ENCODE data around the gene LGI4. TPM values are rescaled to one million over a fixed set of nuclear protein-coding genes. Genes with fewer than 3 reads are reported as not detected.

Gene LGI4
- total RNA-seq, 1 experiment from 2014 or later = not detected

DNA sequence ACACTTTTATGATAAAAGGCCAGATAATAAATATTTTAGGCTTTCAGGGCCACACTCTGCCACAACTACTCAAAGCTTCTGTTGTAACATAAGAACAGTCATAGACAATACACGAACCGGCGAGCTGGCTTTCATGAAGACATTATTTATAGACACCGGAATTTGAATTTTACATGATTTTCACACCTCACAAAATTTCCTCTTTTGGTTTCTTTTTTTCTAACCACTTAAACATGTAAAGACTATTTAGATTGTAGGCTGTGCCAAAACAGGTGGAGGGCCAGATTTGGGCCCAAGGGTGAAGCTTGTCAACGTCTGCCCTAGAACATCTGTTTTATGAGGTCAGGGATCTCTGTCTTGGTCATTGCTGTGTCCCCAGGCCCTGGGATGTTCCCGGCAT is 48.9 kb downstream of the LGI4 start:
- DNase-seq (ENCODE audit: low read depth) = no peak

DNA sequence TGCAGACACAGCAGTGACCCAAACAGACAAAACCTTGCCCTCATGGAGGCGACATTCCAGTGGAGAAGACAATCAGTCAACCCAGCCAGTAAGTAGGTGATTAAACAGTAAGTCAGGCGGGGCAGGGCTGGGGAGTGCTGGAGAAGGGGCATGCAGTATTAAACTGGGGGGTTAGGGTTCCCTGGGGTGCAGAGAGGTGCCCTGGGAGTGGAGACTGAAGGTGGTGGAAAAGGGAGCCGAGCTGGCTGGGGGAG is 50.4 kb downstream of the LGI4 start:
- DNase-seq (ENCODE audit: low read depth) = no peak

DNA sequence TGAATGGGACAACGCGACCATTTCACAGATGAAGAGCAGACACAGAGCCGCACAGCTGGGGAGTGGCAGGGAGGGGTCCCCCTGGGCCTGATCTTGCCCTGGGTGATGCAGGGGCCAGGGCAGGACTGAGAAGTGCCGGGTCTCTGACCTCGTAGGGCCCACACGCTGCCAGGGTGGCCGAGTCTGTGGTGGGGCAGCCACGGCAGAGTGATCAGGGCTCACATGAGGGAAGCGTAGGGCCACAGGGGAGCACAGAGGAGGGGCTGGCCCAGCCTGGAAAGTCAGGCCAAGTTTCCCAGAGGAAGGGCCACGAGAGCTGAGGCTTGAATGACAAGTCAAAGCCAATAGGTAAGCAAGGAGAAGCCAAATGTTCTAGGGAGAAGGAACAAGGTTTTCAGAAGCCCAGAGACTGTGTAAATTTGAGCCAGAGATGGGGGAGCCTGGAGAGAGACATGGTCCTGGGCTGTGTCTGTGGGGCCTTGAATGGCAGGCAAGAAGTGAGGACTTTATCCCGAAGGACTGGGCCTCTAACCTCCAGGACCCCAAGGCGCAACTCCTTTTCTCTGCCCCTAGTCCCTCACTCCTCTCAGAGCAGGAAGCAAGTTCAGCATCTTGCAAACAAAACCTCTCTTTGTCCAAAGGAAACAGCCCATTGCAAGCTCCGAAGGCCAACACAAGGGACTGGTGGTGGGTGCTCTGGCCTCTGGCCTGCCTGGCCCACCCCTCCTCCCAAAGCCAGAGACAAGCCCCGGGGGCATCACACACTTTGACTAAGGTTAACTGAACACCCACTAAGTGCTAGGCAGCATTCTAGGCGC is 51.0 kb downstream of the LGI4 start:
- no peak for DNase-seq (ENCODE audit: low read depth)

DNA sequence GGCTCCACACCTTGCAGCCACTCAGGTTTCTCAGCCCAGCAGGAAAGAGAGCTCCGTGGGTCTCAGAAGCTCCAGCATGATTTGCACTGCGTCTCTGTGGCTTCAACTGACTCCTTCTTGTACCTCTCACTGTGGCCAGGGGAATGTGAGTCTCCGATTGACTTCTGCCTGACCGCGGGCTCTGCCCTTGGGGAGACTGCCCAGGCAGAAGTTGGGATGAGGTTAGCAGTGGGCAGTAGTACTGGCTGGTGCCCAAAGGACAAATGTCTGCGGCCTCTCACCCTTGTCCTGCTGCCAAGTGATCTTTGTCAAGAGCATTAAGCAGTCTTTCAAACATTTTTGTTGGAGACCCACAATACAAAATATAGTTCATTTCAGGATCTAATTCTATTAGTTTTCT is 53.7 kb downstream of the LGI4 start:
- DNase-seq (ENCODE audit: low read depth) = no peak

DNA sequence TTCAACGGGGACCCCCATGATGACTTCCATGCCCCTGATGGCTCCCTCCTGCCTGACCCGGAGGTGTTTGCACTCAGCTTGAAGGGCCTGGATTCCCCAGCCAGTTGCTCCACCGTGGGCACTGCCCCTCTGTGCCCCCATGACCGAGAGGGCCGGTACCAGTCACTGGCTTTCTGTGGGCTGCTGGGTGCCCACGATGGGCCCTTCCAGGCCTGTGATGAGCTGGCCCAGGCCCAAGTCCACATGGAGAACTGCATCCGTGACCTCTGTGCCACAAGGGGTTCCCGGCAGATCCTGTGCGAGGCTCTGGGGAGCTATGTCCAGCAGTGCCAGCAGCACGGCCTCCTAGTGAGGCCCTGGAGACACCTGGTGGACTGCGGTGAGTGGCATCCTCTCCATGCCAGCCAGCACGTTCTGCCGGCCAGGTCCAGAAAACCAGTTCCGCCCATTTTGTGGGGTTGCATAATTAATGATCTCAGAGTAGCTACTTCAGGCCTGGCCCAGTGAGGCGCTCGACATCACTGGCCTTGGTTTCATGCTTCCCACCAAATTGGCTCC is 54.2 kb downstream of the LGI4 start:
- no peak for DNase-seq (ENCODE audit: low read depth)

DNA sequence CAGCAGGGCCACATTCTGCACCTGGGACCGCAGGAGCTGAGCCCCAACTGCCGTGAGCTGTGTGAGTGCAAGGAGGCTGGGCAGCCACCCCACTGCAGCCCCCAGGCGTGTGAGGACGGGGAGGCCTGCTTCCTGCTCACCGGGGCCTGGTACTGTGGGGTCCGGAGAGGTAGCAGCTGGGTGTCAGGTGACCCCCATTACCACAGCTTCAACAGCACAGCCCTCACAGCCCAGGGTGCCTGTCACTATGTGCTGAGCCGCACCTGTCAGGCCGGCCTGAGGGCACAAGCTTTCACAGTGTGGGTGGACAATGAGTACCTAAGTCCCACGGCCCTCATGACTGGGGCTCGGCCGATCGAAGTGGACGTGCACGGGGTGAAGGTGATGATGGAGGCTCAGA is 55.0 kb downstream of the LGI4 start:
- DNase-seq (ENCODE audit: low read depth) = no peak

DNA sequence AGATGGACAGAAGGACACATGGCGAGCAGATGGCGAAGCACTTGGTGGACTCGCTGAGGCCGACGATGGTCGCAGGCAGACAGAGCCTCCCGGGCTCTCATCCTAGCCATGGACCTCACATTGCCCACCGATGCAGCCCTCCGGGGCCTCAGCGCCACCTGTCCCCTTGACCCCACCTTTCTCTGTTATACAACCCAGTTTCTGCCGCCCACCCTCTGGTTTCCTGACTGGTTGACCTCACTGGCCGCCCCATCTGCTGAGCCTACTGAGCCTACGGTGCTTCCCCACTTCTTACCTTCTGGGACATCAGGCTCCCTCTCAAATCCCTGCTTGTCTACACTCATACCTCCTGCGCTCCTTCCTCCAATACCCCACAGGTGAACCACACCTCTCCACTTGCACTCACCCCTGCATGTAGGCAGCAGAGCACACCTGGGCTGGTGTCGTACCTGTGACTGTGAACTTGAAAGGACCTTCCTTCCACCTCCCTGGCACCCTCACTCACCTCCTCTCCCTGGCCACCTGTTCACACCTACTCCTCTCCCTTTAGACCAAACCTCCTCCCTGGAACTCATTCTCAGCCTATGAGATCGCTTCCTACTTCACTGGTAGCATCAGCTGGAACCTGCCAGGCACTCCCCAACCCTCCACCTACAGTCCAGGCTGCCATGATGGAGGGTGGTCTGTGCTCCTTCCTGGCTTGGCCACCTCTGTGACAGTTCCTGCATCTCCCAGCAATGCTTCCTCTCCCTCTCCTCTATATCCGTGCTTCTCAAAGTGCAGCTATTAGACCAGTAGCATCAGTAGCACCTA is 57.2 kb downstream of the LGI4 start:
- no peak for DNase-seq (ENCODE audit: low read depth)

DNA sequence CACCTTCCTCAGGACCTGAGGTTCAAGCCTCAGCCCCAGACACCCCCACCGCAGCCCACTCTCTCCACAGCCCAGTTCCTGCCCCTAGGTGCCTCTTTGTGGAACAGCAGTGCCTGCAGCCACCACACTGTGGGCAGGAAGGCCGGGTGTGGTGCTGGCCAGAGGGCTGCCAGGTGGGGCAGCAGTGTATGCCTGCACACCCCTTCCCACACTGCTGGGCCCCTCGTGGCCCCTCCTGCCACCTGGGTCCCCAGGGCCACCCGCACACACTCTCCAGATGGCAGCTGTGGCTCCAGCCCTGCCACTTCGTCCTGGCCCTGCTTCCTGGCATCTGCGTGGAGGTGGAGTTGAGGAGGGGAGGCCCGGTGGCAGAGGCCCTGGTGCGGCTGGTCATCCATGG is 58.2 kb downstream of the LGI4 start:
- DNase-seq (ENCODE audit: low read depth) = no peak

DNA sequence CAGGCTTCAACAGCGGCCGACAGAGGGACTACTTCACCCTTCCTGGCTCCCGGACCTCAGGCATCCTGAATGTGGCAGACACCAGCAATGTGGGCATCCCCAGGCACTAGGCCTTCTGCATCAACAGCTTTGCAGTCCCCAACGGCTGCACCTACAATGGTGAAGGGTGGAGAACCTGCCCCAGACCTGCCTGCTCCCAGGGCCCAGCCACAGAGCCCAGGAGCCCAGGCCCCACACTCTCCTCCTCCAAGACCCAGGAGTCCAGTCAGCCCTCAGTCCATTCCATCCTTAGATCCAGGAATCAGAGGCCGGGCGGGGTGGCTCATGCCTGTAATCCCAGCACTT is 58.9 kb downstream of the LGI4 start:
- DNase-seq (ENCODE audit: low read depth) = no peak

DNA sequence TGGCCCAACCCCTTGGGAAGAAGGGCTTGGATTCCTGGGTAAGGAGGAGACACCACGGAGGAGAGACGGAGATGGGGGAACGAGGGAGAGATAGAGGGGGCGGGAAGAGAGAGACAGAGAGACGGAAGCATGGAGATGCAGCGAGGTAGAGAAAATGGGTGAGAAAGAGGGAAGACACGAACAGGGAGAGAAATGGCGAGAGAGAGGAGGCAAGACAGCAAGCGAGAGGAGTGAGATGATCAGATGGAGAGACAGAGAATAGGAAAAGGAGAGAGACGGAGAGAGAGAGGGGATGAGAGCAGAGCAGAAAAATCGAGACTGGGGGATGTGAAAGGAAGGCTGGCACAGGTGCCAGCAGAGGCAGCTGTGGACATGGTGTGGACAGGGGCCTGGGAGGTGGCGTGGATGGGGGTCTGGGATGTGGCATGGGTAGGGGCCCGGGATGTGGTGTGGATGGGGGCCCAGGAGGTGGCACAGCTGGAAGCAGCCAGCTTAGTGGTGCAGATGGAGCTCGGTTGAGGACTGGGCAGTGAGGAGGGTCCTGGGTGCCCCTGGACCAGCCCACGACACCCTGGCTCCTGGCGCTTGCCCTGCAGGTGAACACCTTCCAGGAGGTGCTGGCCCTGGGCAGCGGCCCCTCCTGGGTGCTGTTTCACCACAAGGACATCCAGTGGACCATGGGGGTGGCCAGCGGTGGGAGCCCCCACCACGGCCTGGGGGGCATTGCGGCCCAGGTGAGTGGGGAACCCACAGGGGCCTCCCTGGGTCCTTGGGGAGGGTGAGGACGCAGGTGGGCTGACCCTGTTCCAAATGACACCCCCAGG is 59.4 kb downstream of the LGI4 start:
- no peak for DNase-seq (ENCODE audit: low read depth)

Other genes with a start within 250 kb of the LGI4 start
- gene ZNF30, start 208.2 kb downstream of the LGI4 start, total RNA-seq (2014; rRNA removed; shearing (Covaris generic)) = 2.1 and 2.9 TPM in 2 replicates
- gene ZNF792, start 170.8 kb downstream of the LGI4 start, total RNA-seq (2014; rRNA removed; shearing (Covaris generic)) = 1.8 and 1.9 TPM in 2 replicates
- gene GRAMD1A, start 134.7 kb downstream of the LGI4 start, total RNA-seq (2014; rRNA removed; shearing (Covaris generic)) = 11.6 and 14.1 TPM in 2 replicates
- gene SCN1B, start 104.6 kb downstream of the LGI4 start, total RNA-seq (2014; rRNA removed; shearing (Covaris generic)) = 2.9 and 6.6 TPM in 2 replicates
- not detected in 2 replicates for gene HPN, start 93.3 kb downstream of the LGI4 start, total RNA-seq (2014; rRNA removed; shearing (Covaris generic))
- not detected in 2 replicates for gene FXYD3, start 19.2 kb downstream of the LGI4 start, total RNA-seq (2014; rRNA removed; shearing (Covaris generic))
- not detected in 2 replicates for gene FXYD1, start 3.8 kb upstream of the LGI4 start, total RNA-seq (2014; rRNA removed; shearing (Covaris generic))
- gene FXYD7, start 8.2 kb upstream of the LGI4 start, total RNA-seq (2014; rRNA removed; shearing (Covaris generic)) = 0.29 TPM in 1 of 2 replicates, not detected in the other
- gene FXYD5, start 19.7 kb upstream of the LGI4 start, total RNA-seq (2014; rRNA removed; shearing (Covaris generic)) = 52.2 and 62.1 TPM in 2 replicates
- gene FAM187B, start 93.7 kb upstream of the LGI4 start, total RNA-seq (2014; rRNA removed; shearing (Covaris generic)) = not detected in 2 replicates
- 21.1 and 32.9 TPM in 2 replicates for gene LSR, start 113.9 kb upstream of the LGI4 start, total RNA-seq (2014; rRNA removed; shearing (Covaris generic))
- gene USF2, start 133.9 kb upstream of the LGI4 start, total RNA-seq (2014; rRNA removed; shearing (Covaris generic)) = 57.8 and 66.1 TPM in 2 replicates
- not detected in 2 replicates for gene HAMP, start 147.5 kb upstream of the LGI4 start, total RNA-seq (2014; rRNA removed; shearing (Covaris generic))
- gene MAG, start 157.1 kb upstream of the LGI4 start, total RNA-seq (2014; rRNA removed; shearing (Covaris generic)) = not detected in 2 replicates
- gene CD22, start 194.1 kb upstream of the LGI4 start, total RNA-seq (2014; rRNA removed; shearing (Covaris generic)) = not detected in 2 replicates
- not detected in 2 replicates for gene FFAR1, start 212.8 kb upstream of the LGI4 start, total RNA-seq (2014; rRNA removed; shearing (Covaris generic))
- gene FFAR3, start 223.4 kb upstream of the LGI4 start, total RNA-seq (2014; rRNA removed; shearing (Covaris generic)) = not detected in 2 replicates
- gene GPR42, start 236.0 kb upstream of the LGI4 start, total RNA-seq (2014; rRNA removed; shearing (Covaris generic)) = not detected in 2 replicates